ENCODE data around the gene CYP8B1.

Gene CYP8B1

DNA sequence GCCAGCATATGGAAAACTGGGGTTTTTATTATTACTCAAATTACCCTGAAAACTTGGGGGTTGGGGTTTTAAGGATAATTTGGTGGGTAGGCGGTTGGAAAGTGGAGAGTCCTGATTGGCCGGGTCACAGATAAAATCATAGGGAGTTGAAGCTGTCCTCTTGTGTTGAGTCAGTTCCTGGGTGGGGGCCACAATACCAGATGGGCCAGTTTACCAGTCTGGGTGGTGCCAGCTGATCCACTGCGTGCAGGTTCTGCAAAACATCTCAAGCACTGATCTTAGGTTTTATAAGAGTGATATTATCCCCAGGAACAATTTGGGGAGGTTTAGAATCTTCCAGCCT, 25.4 kb upstream of the CYP8B1 start:
- no peak overlapping the region for H3K27ac ChIP-seq (ENCODE audit: low read depth, low read length, severe bottlenecking)
- H3K9me3 ChIP-seq (ENCODE audit: control insufficient read depth, low read length) = peaks cover 4% of the 10 kb centered on the region
- no peaks in the 10 kb centered on the region for H3K4me1 ChIP-seq (ENCODE audit: control insufficient read depth, insufficient read depth, low read length, poor library complexity, severe bottlenecking)
- H3K36me3 ChIP-seq (ENCODE audit: control insufficient read depth, insufficient read depth, low read length) = no peaks in the 10 kb centered on the region
- no peak overlapping the region for H3K4me3 ChIP-seq (ENCODE audit: extremely low read depth, insufficient read depth, low read length, poor library complexity, severe bottlenecking)
- 95 to 96% methylated on average over 2 of the region's 3 CpGs for WGBS, 2 experiments (ENCODE audit: insufficient coverage in 2 of 2)

DNA sequence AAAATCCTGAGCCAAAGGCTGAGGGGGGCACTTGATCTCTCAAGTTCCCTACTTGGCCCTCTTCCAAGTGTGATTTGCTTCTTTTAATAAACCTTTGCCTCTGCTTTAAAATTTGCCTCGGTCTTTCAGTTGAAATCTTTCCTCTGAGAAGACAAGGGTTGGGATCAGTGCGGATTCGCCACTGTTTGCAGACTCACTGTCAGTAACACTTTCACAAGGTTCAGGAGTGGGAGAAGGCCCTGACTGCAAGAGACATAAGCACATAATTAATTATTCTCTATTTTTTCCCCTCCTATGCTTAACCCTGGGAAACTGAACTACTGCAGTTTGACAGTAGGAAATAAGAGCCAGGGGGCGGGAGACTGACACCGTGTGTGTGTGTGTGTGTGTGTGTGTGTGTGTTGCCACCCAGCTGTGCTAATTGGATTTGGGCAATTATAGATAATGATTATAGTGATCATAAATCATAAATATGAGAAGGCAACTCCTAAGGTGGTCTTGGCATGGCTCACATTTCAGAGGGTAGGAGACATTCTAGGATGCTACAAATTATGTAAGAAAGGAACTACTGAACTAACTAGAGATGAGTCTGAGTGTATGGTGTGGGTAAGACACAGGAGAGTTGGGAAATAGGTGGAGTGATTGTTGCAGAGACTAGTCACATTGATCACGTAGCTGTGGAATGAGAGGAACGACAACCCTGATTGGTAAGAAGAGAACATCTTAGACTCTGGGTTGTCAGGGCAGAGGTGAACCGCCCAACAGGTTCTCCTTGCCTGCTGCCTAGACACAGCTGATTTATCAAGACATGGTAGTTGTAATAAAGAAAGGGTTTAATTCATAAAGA, 24.8 kb upstream of the CYP8B1 start:
- Histone ChIP-seq H3K4me3 (ENCODE audit: extremely low read depth, insufficient read depth, low read length, poor library complexity, severe bottlenecking) (no peak overlapping the region), H3K27ac (ENCODE audit: low read depth, low read length, severe bottlenecking) (no peak overlapping the region), H3K9me3 (ENCODE audit: control insufficient read depth, low read length) (no peaks in the 10 kb centered on the region), H3K4me1 (ENCODE audit: control insufficient read depth, insufficient read depth, low read length, poor library complexity, severe bottlenecking) (no peaks in the 10 kb centered on the region), H3K36me3 (ENCODE audit: control insufficient read depth, insufficient read depth, low read length) (no peaks in the 10 kb centered on the region)
- WGBS, 2 experiments (ENCODE audit: insufficient coverage in 2 of 2) = 89 to 93% methylated on average over 5 to 8 of the region's 8 CpGs

DNA sequence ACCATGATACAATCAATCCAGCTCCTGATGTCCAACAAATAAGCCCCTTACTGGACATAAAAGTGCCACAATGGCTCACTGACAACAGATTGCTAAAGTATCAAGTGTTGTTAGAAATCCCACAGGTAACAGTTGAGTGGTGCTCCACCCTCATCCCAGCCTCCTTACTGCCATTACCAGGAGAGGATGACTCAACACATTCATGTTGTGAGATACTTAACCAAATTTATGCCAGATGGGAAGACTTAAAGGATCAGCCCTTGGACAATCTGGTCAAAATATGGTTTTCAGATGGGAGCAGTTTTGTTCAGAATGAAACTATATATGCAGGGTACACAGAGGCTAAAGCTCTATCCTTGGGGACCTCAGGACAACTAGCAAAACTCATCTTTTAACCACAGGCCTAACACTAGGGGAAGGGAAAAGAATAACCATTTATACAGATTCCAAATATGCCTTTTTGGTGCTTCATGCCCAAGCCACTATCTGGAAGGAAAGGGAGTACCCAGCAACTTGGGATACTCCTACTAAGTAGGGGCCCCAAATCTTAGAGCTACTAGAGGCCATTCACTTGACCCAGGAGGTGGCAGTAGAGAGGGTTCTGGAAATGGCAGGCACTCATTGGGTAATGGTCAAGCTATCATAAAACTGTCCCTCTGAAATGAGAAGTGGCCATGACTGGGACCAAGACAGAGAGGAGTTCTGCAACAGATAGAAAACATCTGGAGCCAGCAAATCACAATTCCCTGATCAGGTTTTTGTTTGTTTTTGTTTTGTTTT, 23.4 kb upstream of the CYP8B1 start:
- no peak overlapping the region for H3K4me3 ChIP-seq (ENCODE audit: extremely low read depth, insufficient read depth, low read length, poor library complexity, severe bottlenecking)
- H3K9me3 ChIP-seq (ENCODE audit: control insufficient read depth, low read length) = no peaks in the 10 kb centered on the region
- no peaks in the 10 kb centered on the region for H3K36me3 ChIP-seq (ENCODE audit: control insufficient read depth, insufficient read depth, low read length)
- no peak overlapping the region for H3K27ac ChIP-seq (ENCODE audit: low read depth, low read length, severe bottlenecking)
- H3K4me1 ChIP-seq (ENCODE audit: control insufficient read depth, insufficient read depth, low read length, poor library complexity, severe bottlenecking) = no peaks in the 10 kb centered on the region

DNA sequence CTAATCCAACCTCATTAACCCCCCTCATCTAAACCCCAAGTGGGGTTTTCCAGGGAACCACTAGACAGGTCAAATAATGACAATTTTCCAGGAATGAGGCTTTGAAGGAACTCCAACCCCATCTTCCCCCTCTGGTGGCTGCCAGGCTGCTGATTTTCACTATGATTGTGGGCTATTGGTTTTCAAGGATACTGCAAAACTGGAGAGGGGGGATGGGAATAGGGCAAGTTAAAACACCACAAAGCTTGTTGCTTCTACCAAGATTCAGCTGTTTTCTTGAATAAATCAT, 19.8 kb upstream of the CYP8B1 start:
- H3K9me3 ChIP-seq (ENCODE audit: control insufficient read depth, low read length) = no peaks in the 10 kb centered on the region
- no peak overlapping the region for H3K27ac ChIP-seq (ENCODE audit: low read depth, low read length, severe bottlenecking)
- no peaks in the 10 kb centered on the region for H3K4me1 ChIP-seq (ENCODE audit: control insufficient read depth, insufficient read depth, low read length, poor library complexity, severe bottlenecking)
- no peak overlapping the region for H3K4me3 ChIP-seq (ENCODE audit: extremely low read depth, insufficient read depth, low read length, poor library complexity, severe bottlenecking)
- no peaks in the 10 kb centered on the region for H3K36me3 ChIP-seq (ENCODE audit: control insufficient read depth, insufficient read depth, low read length)

DNA sequence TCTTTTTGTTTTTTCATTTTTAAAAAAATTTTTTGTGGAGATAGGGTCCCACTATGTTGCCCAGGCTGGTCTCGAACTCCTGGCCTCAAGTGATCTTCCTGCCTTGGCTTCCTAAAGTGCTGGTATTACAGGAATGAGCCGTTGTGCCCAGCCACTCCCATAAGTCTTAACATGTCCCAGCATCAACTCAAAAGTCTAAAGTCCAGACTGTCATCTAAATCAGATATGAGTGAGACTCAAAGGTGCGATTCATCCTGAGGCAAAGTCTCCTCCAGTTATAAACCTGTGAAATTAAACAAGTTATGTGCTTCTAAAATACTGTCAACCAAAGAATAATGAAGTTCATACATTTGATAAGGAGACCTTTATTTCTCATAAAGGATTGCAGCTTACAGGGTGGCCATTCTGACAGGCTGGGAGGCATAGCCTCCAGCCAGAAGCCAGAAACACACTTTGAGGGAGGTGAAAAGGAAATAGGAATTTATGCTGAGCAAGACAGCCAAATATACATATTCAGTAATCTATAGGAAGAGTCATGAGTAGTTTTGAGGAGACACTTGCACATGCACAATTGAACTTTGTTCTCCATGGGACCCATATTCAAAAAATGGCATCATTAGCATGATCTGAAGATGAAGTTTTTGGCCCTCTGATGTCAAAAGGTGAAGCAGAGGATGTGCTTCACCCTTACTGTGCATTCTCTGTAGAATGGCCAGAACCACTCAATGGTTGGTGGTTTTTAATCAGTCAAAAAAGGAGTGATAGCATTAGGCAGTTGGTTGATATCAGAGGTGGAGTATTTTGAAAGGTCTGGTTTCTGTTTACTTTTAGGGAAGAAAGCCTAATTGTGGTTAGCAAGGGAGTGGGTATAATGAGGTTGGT, 19.3 kb upstream of the CYP8B1 start:
- Histone ChIP-seq H3K9me3 (ENCODE audit: control insufficient read depth, low read length) (no peaks in the 10 kb centered on the region), H3K4me3 (ENCODE audit: extremely low read depth, insufficient read depth, low read length, poor library complexity, severe bottlenecking) (no peak overlapping the region), H3K27ac (ENCODE audit: low read depth, low read length, severe bottlenecking) (no peak overlapping the region), H3K36me3 (ENCODE audit: control insufficient read depth, insufficient read depth, low read length) (no peaks in the 10 kb centered on the region), H3K4me1 (ENCODE audit: control insufficient read depth, insufficient read depth, low read length, poor library complexity, severe bottlenecking) (no peaks in the 10 kb centered on the region)
- WGBS, 2 experiments (ENCODE audit: insufficient coverage in 2 of 2) = 80 to 93% methylated on average over 2 of the region's 3 CpGs

DNA sequence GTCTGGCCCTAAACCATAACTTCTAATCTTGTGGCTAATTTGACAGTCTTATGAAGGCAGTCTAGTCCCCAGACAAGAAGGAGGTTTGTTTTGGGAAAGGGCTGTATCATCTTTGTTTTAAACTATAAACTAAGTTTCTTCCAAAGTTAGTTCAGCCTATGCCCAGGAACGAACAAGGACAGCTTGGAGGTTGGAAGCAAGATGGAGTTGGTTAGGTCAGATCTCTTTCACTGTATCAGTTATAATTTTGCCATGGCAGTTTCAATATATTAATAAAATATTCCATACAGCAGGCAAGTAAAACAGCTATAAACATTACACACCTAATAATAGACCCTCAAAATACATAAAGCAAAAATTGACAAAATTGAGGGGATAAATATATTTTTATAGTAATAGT, 17.1 kb upstream of the CYP8B1 start:
- Histone ChIP-seq H3K4me1 (ENCODE audit: control insufficient read depth, insufficient read depth, low read length, poor library complexity, severe bottlenecking) (no peaks in the 10 kb centered on the region), H3K4me3 (ENCODE audit: extremely low read depth, insufficient read depth, low read length, poor library complexity, severe bottlenecking) (no peak overlapping the region), H3K27ac (ENCODE audit: low read depth, low read length, severe bottlenecking) (no peak overlapping the region), H3K36me3 (ENCODE audit: control insufficient read depth, insufficient read depth, low read length) (no peaks in the 10 kb centered on the region), H3K9me3 (ENCODE audit: control insufficient read depth, low read length) (no peaks in the 10 kb centered on the region)
- WGBS, 2 experiments (ENCODE audit: insufficient coverage in 2 of 2) = no CpG with 5 or more reads among the region's 1 CpG

DNA sequence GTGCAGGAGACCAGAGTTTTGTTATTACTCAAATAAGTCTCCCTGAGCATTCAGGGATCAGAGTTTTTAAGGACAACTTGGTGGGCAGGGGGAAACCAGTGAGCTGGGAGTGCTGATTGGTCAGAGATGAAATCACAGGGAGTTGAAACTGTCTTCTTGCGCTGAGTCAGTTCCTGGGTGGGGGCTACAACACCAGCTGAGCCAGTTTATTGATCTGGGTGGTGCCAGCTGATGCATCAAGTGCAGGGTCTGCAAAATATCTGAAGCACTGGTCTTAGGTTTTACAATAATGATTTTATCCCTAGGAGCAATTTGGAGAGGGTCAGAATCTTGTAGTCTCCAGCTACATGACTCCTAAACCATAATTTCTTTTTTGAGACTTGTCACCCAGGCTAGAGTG, 16.5 kb upstream of the CYP8B1 start:
- Histone ChIP-seq H3K4me1 (ENCODE audit: control insufficient read depth, insufficient read depth, low read length, poor library complexity, severe bottlenecking) (no peaks in the 10 kb centered on the region), H3K4me3 (ENCODE audit: extremely low read depth, insufficient read depth, low read length, poor library complexity, severe bottlenecking) (no peak overlapping the region), H3K36me3 (ENCODE audit: control insufficient read depth, insufficient read depth, low read length) (no peaks in the 10 kb centered on the region), H3K9me3 (ENCODE audit: control insufficient read depth, low read length) (no peaks in the 10 kb centered on the region), H3K27ac (ENCODE audit: low read depth, low read length, severe bottlenecking) (no peak overlapping the region)
- WGBS, 2 experiments (ENCODE audit: insufficient coverage in 2 of 2) = 89 to 100% methylated on average over 1 of the region's 1 CpG

DNA sequence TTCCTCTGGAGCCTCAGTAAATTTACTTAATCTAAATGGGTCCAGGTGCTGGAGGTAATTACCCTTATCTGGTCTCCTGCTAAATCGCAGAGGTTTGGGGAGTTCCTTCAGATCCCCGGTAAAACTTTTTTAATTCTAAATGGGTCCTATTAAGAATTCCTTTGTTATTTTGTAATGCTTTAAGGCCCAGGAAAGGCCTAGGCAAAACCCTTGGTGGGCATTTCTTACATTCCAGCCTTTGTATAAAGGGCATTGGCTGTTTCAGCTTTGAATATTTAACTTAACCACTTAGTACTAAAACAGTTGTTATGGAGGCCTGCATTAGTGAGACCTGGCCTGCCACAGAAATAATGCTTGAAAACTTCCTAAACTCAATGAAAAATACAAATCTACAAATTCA, 15.4 kb upstream of the CYP8B1 start:
- H3K27ac ChIP-seq (ENCODE audit: low read depth, low read length, severe bottlenecking) = no peak overlapping the region
- WGBS, 2 experiments (ENCODE audit: insufficient coverage in 2 of 2) = 20% methylated on average over 1 of the region's 2 CpGs; no CpG with 5 or more reads in 1 of the 2 experiments
- no peak overlapping the region for H3K4me3 ChIP-seq (ENCODE audit: extremely low read depth, insufficient read depth, low read length, poor library complexity, severe bottlenecking)

DNA sequence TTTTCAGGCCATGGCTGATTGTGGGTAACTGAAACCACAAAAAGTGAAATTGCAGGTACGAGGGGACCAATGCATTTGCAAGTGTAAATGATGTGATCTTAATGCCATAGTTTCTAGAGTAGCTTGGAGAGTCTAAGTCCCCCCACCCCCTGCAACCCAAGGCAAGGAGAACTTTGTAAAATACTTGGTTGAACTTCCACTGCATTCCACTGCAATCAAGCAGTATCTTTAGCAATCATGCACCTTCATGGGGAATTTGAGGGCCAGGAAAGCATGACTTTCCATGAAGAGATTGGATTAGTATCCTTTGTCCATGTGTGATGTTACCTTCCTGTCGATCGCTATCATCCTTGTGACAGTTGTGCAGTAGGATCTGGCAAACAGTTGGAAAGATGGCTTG, 11.4 kb upstream of the CYP8B1 start:
- WGBS, 2 experiments (ENCODE audit: insufficient coverage in 2 of 2) = 74 to 100% methylated on average over 2 to 3 of the region's 3 CpGs
- Histone ChIP-seq H3K27ac (ENCODE audit: low read depth, low read length, severe bottlenecking) (no peak overlapping the region), H3K4me1 (ENCODE audit: control insufficient read depth, insufficient read depth, low read length, poor library complexity, severe bottlenecking) (no peaks in the 10 kb centered on the region), H3K4me3 (ENCODE audit: extremely low read depth, insufficient read depth, low read length, poor library complexity, severe bottlenecking) (no peak overlapping the region), H3K36me3 (ENCODE audit: control insufficient read depth, insufficient read depth, low read length) (no peaks in the 10 kb centered on the region), H3K9me3 (ENCODE audit: control insufficient read depth, low read length) (no peaks in the 10 kb centered on the region)

More for the DNA sequence above, 15.4 kb upstream of the CYP8B1 start:
- Histone ChIP-seq H3K36me3 (ENCODE audit: control insufficient read depth, insufficient read depth, low read length) (no peaks in the 10 kb centered on the region), H3K9me3 (ENCODE audit: control insufficient read depth, low read length) (no peaks in the 10 kb centered on the region), H3K4me1 (ENCODE audit: control insufficient read depth, insufficient read depth, low read length, poor library complexity, severe bottlenecking) (no peaks in the 10 kb centered on the region)

DNA sequence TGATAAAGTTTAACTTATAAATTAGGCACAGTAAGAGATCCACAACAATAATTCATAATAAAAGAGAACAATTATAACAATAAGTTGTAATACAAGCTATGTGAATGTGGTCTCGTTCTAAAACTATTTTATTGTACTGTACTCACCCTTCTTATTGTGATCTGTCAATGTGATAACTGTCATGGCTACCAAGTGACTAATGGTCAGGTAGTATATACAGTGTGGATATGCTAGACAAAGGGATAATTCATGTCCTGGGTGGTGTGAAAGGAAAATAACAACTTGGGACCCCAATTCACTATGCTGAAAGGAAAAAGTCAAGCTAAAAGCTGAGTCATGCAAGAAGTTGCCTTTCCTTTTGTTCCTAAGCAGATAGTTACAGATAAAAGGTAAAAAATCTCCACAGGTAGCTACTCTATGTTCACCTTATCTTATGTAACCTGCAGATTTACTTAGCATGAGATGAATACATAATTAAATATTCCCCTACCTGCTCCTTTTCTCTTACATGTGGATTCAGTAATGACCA, 10.7 kb upstream of the CYP8B1 start:
- Histone ChIP-seq H3K4me1 (ENCODE audit: control insufficient read depth, insufficient read depth, low read length, poor library complexity, severe bottlenecking) (no peaks in the 10 kb centered on the region), H3K9me3 (ENCODE audit: control insufficient read depth, low read length) (no peaks in the 10 kb centered on the region), H3K36me3 (ENCODE audit: control insufficient read depth, insufficient read depth, low read length) (no peaks in the 10 kb centered on the region), H3K27ac (ENCODE audit: low read depth, low read length, severe bottlenecking) (no peak overlapping the region), H3K4me3 (ENCODE audit: extremely low read depth, insufficient read depth, low read length, poor library complexity, severe bottlenecking) (no peak overlapping the region)
- WGBS, 2 experiments (ENCODE audit: insufficient coverage in 2 of 2) = no CpG with 5 or more reads among the region's 1 CpG
